GM23338 (cell line): ENCODE measurements around the gene ZFP36L1. TPM values are rescaled to one million over a fixed set of nuclear protein-coding genes. Genes with fewer than 3 reads are reported as not detected.

ENCODE experiments used
- ATAC-seq: fragments of 200-7000 bp; cut with Tn5 transposase; 3 replicates; pipeline ENCODE4 v1.9.1; 2020
- DNase-seq: peaks from one replicate; pipeline ENCODE4 v3.0.0-alpha.2; 2015; ENCODE audit warnings: low spot score
- H2AFZ ChIP-seq: fragments of 200-600 bp; sonication (generic); 2 replicates; pipeline ENCODE4 v1.8.0; 2016; ENCODE audit warnings: antibody characterized with exemption, mild to moderate bottlenecking, moderate library complexity
- H3F3A ChIP-seq: fragments of 200-600 bp; sonication (generic); replicated peaks from 2 replicates; pipeline ENCODE4 v1.8.0; 2017; ENCODE audit warnings: antibody characterized with exemption, mixed run types, low read depth
- H3K27ac ChIP-seq: fragments of 200-600 bp; sonication (generic); 2 replicates; pipeline ENCODE4 v1.6.1; 2016; ENCODE audit warnings: low read depth
- H3K27me3 ChIP-seq: fragments of 200-600 bp; sonication (generic); 2 replicates; pipeline ENCODE4 v1.8.0; 2016; ENCODE audit warnings: mild to moderate bottlenecking, mixed run types, moderate library complexity; ENCODE audit not compliant: insufficient read depth
- H3K36me3 ChIP-seq: fragments of 200-600 bp; sonication (generic); 2 replicates; pipeline ENCODE4 v1.8.0; 2016; ENCODE audit warnings: mild to moderate bottlenecking; ENCODE audit not compliant: insufficient read depth
- H3K4me1 ChIP-seq: fragments of 200-600 bp; sonication (generic); 2 replicates; pipeline ENCODE4 v1.8.0; 2016; ENCODE audit warnings: mild to moderate bottlenecking, moderate library complexity; ENCODE audit not compliant: insufficient read depth
- H3K4me2 ChIP-seq: fragments of 200-600 bp; sonication (generic); 2 replicates; pipeline ENCODE4 v1.7.1; 2017; ENCODE audit warnings: mixed run types
- H3K4me3 ChIP-seq: fragments of 200-600 bp; sonication (generic); 2 replicates; pipeline ENCODE4 v1.6.1; 2016; ENCODE audit warnings: mixed run types
- H3K79me2 ChIP-seq: fragments of 200-600 bp; sonication (generic); replicated peaks from 2 replicates; pipeline ENCODE4 v1.8.0; 2017; ENCODE audit warnings: mild to moderate bottlenecking; ENCODE audit not compliant: insufficient read depth
- H3K9me2 ChIP-seq: fragments of 200-600 bp; sonication (generic); 2 replicates; pipeline ENCODE4 v1.8.0; 2017; ENCODE audit not compliant: insufficient read depth
- H4K20me1 ChIP-seq: fragments of 200-600 bp; sonication (generic); replicated peaks from 2 replicates; pipeline ENCODE4 v1.8.0; 2017; ENCODE audit warnings: mild to moderate bottlenecking; ENCODE audit not compliant: insufficient read depth
- H3K27ac Mint-ChIP-seq: 2 replicates; pipeline ENCODE4 v1.8.0; 2020; ENCODE audit warnings: inconsistent platforms, mild to moderate bottlenecking, moderate library complexity, mixed read lengths
- H3K27me3 Mint-ChIP-seq: 3 replicates; pipeline ENCODE4 v1.8.0; 2022; ENCODE audit warnings: low read depth, mild to moderate bottlenecking, moderate library complexity, mixed read lengths, inconsistent platforms; ENCODE audit not compliant: insufficient read depth, poor library complexity
- H3K36me3 Mint-ChIP-seq: 3 replicates; pipeline ENCODE4 v1.8.0; 2021; ENCODE audit warnings: low read depth, mild to moderate bottlenecking, inconsistent platforms, moderate library complexity, mixed read lengths
- H3K4me1 Mint-ChIP-seq: 3 replicates; pipeline ENCODE4 v1.8.0; 2020; ENCODE audit warnings: mild to moderate bottlenecking, inconsistent platforms, mixed read lengths
- H3K4me3 Mint-ChIP-seq: 3 replicates; pipeline ENCODE4 v1.8.0; 2021; ENCODE audit warnings: moderate library complexity, mild to moderate bottlenecking, inconsistent platforms, mixed read lengths
- H3K9me3 Mint-ChIP-seq: 3 replicates; pipeline ENCODE4 v1.8.0; 2020; ENCODE audit warnings: moderate library complexity, mild to moderate bottlenecking, inconsistent platforms, mixed read lengths
- EZH2phosphoT487 ChIP-seq: fragments of 200-600 bp; sonication (generic); IDR thresholded peaks from one replicate; pipeline ENCODE4 v1.8.1; 2018; ENCODE audit warnings: antibody characterized with exemption; ENCODE audit not compliant: unreplicated experiment
- JUNB ChIP-seq: IDR thresholded peaks from one replicate; pipeline ENCODE4 v1.6.1; 2016; ENCODE audit warnings: antibody characterized with exemption; ENCODE audit not compliant: unreplicated experiment
- NANOG ChIP-seq: IDR thresholded peaks from 2 replicates; pipeline ENCODE4 v1.6.1; 2016; ENCODE audit warnings: antibody characterized with exemption, borderline replicate concordance
- POLR2AphosphoS5 ChIP-seq: IDR thresholded peaks from 2 replicates; pipeline ENCODE4 v1.6.1; 2016; ENCODE audit warnings: antibody characterized with exemption, low read depth
- STAT1 ChIP-seq: IDR thresholded peaks from one replicate; pipeline ENCODE4 v1.6.1; 2016; ENCODE audit warnings: antibody characterized with exemption; ENCODE audit not compliant: unreplicated experiment
- ZNF331 ChIP-seq: fragments of 250-450 bp; sonication (Bioruptor Pico); IDR thresholded peaks from 2 replicates; pipeline ENCODE4 v1.5.0; 2020; ENCODE audit warnings: low read depth, mild to moderate bottlenecking, moderate library complexity
- polyA plus RNA-seq: library from polyadenylated mRNA; unstranded; fragments of >200 nt; fragmentation: Nextera tagmentation; extraction: Ambion mirVana; gene quantifications from 2 replicates; pipeline ENCODE4 v1.2.1, GENCODE V29; 2016
- total RNA-seq: library from RNA; depleted of rRNA; stranded (reverse); fragments of >200 nt; shearing (Covaris generic); gene quantifications from 2 replicates; pipeline ENCODE4 v1.2.3, GENCODE V29; 2014
- TF ChIP-seq, protein P1 (sequence below): IDR thresholded peaks from one replicate; pipeline ENCODE4 v1.6.1; 2018; ENCODE audit warnings: antibody characterized with exemption; ENCODE audit not compliant: unreplicated experiment
- TF ChIP-seq, protein P2 (sequence below): fragments of 250-450 bp; sonication (Bioruptor Pico); IDR thresholded peaks from 2 replicates; pipeline ENCODE4 v1.5.0; 2020; ENCODE audit warnings: mild to moderate bottlenecking, moderate library complexity
- TF ChIP-seq, protein P3 (sequence below), 2 experiments: fragments of 200-600 bp in 1 of 2; sonication (generic) in 1 of 2; conservative IDR thresholded peaks; 2 replicates each; pipeline versions ENCODE4 v1.5.1 to v1.6.1; 2016 to 2017; ENCODE audit warnings: antibody characterized with exemption in 2 of 2, low read depth in 2 of 2, mild to moderate bottlenecking in 2 of 2, moderate library complexity in 1 of 2

The ZFP36L1 gene
- total and polyA plus RNA-seq, 2 experiments from 2014 or later: 148 to 382 TPM

- no peak for ATAC-seq
- Histone ChIP-seq H3K4me2 (no peak overlapping the region), H2AFZ (no peak overlapping the region)
Measured at GRCh38 chr14:68749487-68750475, 43.1 kb downstream of the ZFP36L1 start.

More at GRCh38 chr14:68749487-68750475, 43.1 kb downstream of the ZFP36L1 start:
- H4K20me1 ChIP-seq: no peaks in the 10 kb centered on the region
- H3K9me2 ChIP-seq: no peaks in the 10 kb centered on the region
- DNase-seq: no peak
- no peak overlapping the region for H3K4me3 Mint-ChIP-seq
- no peaks in the 10 kb centered on the region for H3K79me2 ChIP-seq
- H3K27me3 Mint-ChIP-seq: no peaks in the 10 kb centered on the region
- H3K4me3 ChIP-seq: no peak overlapping the region
- H3K4me1 ChIP-seq: no peaks in the 10 kb centered on the region; the same call in 1 of the 2 replicates
- no peaks in the 10 kb centered on the region; the same call in 2 of the 3 replicates for H3K36me3 Mint-ChIP-seq
- no peaks in the 10 kb centered on the region for H3K9me3 Mint-ChIP-seq
- no peak overlapping the region for H3K27ac Mint-ChIP-seq
- TF ChIP-seq NANOG: no peak
- TF ChIP-seq, protein P1, sequence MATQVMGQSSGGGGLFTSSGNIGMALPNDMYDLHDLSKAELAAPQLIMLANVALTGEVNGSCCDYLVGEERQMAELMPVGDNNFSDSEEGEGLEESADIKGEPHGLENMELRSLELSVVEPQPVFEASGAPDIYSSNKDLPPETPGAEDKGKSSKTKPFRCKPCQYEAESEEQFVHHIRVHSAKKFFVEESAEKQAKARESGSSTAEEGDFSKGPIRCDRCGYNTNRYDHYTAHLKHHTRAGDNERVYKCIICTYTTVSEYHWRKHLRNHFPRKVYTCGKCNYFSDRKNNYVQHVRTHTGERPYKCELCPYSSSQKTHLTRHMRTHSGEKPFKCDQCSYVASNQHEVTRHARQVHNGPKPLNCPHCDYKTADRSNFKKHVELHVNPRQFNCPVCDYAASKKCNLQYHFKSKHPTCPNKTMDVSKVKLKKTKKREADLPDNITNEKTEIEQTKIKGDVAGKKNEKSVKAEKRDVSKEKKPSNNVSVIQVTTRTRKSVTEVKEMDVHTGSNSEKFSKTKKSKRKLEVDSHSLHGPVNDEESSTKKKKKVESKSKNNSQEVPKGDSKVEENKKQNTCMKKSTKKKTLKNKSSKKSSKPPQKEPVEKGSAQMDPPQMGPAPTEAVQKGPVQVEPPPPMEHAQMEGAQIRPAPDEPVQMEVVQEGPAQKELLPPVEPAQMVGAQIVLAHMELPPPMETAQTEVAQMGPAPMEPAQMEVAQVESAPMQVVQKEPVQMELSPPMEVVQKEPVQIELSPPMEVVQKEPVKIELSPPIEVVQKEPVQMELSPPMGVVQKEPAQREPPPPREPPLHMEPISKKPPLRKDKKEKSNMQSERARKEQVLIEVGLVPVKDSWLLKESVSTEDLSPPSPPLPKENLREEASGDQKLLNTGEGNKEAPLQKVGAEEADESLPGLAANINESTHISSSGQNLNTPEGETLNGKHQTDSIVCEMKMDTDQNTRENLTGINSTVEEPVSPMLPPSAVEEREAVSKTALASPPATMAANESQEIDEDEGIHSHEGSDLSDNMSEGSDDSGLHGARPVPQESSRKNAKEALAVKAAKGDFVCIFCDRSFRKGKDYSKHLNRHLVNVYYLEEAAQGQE: no peak
- no peak for TF ChIP-seq EZH2phosphoT487
- no peak for TF ChIP-seq POLR2AphosphoS5
- TF ChIP-seq, protein P2, sequence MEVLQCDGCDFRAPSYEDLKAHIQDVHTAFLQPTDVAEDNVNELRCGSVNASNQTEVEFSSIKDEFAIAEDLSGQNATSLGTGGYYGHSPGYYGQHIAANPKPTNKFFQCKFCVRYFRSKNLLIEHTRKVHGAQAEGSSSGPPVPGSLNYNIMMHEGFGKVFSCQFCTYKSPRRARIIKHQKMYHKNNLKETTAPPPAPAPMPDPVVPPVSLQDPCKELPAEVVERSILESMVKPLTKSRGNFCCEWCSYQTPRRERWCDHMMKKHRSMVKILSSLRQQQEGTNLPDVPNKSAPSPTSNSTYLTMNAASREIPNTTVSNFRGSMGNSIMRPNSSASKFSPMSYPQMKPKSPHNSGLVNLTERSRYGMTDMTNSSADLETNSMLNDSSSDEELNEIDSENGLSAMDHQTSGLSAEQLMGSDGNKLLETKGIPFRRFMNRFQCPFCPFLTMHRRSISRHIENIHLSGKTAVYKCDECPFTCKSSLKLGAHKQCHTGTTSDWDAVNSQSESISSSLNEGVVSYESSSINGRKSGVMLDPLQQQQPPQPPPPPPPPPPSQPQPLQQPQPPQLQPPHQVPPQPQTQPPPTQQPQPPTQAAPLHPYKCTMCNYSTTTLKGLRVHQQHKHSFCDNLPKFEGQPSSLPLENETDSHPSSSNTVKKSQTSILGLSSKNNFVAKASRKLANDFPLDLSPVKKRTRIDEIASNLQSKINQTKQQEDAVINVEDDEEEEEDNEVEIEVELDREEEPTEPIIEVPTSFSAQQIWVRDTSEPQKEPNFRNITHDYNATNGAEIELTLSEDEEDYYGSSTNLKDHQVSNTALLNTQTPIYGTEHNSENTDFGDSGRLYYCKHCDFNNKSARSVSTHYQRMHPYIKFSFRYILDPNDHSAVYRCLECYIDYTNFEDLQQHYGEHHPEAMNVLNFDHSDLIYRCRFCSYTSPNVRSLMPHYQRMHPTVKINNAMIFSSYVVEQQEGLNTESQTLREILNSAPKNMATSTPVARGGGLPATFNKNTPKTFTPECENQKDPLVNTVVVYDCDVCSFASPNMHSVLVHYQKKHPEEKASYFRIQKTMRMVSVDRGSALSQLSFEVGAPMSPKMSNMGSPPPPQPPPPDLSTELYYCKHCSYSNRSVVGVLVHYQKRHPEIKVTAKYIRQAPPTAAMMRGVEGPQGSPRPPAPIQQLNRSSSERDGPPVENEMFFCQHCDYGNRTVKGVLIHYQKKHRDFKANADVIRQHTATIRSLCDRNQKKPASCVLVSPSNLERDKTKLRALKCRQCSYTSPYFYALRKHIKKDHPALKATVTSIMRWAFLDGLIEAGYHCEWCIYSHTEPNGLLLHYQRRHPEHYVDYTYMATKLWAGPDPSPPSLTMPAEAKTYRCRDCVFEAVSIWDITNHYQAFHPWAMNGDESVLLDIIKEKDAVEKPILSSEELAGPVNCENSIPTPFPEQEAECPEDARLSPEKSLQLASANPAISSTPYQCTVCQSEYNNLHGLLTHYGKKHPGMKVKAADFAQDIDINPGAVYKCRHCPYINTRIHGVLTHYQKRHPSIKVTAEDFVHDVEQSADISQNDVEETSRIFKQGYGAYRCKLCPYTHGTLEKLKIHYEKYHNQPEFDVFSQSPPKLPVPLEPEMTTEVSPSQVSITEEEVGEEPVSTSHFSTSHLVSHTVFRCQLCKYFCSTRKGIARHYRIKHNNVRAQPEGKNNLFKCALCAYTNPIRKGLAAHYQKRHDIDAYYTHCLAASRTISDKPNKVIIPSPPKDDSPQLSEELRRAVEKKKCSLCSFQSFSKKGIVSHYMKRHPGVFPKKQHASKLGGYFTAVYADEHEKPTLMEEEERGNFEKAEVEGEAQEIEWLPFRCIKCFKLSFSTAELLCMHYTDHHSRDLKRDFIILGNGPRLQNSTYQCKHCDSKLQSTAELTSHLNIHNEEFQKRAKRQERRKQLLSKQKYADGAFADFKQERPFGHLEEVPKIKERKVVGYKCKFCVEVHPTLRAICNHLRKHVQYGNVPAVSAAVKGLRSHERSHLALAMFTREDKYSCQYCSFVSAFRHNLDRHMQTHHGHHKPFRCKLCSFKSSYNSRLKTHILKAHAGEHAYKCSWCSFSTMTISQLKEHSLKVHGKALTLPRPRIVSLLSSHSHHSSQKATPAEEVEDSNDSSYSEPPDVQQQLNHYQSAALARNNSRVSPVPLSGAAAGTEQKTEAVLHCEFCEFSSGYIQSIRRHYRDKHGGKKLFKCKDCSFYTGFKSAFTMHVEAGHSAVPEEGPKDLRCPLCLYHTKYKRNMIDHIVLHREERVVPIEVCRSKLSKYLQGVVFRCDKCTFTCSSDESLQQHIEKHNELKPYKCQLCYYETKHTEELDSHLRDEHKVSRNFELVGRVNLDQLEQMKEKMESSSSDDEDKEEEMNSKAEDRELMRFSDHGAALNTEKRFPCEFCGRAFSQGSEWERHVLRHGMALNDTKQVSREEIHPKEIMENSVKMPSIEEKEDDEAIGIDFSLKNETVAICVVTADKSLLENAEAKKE: no peak
- TF ChIP-seq, protein P3, sequence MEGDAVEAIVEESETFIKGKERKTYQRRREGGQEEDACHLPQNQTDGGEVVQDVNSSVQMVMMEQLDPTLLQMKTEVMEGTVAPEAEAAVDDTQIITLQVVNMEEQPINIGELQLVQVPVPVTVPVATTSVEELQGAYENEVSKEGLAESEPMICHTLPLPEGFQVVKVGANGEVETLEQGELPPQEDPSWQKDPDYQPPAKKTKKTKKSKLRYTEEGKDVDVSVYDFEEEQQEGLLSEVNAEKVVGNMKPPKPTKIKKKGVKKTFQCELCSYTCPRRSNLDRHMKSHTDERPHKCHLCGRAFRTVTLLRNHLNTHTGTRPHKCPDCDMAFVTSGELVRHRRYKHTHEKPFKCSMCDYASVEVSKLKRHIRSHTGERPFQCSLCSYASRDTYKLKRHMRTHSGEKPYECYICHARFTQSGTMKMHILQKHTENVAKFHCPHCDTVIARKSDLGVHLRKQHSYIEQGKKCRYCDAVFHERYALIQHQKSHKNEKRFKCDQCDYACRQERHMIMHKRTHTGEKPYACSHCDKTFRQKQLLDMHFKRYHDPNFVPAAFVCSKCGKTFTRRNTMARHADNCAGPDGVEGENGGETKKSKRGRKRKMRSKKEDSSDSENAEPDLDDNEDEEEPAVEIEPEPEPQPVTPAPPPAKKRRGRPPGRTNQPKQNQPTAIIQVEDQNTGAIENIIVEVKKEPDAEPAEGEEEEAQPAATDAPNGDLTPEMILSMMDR (conservative IDR thresholded peaks at IDR 0.05; ENCODE audit: low read depth in 2 of 2): no peak
- TF ChIP-seq ZNF331 (CRISPR knock-in tag): no peak
- no peak for TF ChIP-seq JUNB
- TF ChIP-seq STAT1: no peak
- no peak overlapping the region for H3K27ac ChIP-seq
- no peaks in the 10 kb centered on the region for H3K27me3 ChIP-seq
- H3K4me1 Mint-ChIP-seq: peaks cover 3% of the 10 kb centered on the region; the same call in 2 of the 3 replicates
- H3F3A ChIP-seq: no peaks in the 10 kb centered on the region
- H3K36me3 ChIP-seq: no peaks in the 10 kb centered on the region
